SKM-1 treated with dmso at 0.1 percent for 144 hours (cell line): ENCODE measurements around the gene ATP1A3.

ENCODE experiments used
- DNase-seq: peaks from one replicate; lab custom pipeline; 2025; ENCODE audit not compliant: unreplicated experiment; lab: John Stamatoyannopoulos, UW

ATP1A3 gene

GRCh38 chr19:41987141-41987860 is 6.7 kb downstream of the ATP1A3 start:
- DNase-seq = no peak

- no peak for DNase-seq
Observed at GRCh38 chr19:41984961-41985360, 9.1 kb downstream of the ATP1A3 start.

GRCh38 chr19:41981724-41982123 is 12.3 kb downstream of the ATP1A3 start:
- no peak for DNase-seq

DNA sequence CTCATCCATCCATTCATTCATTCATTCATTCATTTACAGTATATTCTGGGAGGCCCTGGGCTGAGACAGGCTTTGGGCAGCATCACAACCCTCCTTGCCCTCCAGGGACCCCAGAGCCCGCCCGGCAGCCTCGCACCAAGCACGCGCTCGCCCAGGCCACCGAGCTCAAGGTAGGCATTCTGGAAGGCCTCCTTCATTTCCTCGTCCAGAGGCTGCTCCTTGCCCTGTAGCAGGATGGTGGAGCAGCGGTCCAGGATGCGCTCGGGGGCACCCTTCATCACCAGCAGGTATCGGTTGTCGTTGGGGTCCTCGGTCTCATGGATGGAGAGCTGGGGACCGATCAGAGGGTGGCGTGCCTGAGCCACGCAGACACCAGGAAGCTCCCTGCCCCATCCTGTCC is 15.6 kb downstream of the ATP1A3 start:
- DNase-seq = no peak

GRCh38 chr19:41977916-41978315 is 16.1 kb downstream of the ATP1A3 start:
- DNase-seq = no peak

DNA sequence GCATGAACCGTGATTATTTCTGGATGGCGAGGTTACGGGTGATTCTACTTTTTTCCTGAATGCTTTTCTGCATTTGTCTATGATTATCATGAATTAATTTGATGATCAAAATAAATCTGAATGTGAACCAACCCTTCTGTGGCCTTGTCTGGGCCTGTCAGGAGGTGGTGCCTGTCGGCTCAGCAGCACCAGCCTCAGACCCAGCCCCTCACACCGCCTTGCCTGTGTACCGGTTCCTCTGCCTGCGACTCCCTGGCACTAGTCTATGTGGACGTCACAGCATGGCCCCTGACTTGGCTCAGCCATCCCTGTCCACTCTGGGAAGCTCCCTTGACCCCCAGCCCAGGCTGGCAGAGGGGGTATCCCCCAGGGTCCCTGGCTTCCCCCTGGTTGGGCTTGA is 19.4 kb downstream of the ATP1A3 start:
- DNase-seq = no peak

- no peak for DNase-seq
Observed at GRCh38 chr19:41971363-41971762, 22.7 kb downstream of the ATP1A3 start.

DNA sequence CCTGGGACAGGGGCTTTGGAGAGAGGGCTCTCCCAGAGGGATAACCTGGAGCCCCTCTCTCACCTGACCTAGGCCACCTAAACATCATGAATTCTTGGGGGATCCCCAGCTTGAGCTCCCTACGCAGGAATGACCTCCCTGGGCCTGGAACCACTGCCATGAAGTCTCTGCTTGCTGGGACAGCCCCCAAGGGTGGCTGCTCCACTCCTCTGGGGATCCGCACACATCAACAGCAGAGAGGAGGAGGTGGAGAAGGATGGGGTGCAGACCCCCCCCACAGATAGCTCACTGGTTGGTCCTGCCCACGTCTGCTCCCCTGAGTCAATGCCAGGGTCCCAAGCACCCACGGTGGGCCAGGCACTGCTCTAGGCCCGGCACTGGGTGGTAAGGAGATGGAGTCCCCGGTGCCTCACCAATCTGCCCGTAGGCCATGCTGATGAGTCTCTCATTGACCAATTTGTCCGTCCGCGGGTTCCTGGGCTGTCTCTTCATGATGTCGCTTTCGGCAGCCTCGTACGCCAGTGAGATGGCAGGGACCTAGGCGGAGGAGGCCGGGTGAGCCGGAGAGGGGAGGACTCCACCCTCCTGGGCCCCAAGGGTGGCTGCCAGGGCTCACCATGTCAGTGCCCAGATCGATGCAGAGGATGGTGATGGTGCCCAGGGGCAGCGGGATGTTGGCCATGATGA is 24.1 kb downstream of the ATP1A3 start:
- no peak for DNase-seq

DNA sequence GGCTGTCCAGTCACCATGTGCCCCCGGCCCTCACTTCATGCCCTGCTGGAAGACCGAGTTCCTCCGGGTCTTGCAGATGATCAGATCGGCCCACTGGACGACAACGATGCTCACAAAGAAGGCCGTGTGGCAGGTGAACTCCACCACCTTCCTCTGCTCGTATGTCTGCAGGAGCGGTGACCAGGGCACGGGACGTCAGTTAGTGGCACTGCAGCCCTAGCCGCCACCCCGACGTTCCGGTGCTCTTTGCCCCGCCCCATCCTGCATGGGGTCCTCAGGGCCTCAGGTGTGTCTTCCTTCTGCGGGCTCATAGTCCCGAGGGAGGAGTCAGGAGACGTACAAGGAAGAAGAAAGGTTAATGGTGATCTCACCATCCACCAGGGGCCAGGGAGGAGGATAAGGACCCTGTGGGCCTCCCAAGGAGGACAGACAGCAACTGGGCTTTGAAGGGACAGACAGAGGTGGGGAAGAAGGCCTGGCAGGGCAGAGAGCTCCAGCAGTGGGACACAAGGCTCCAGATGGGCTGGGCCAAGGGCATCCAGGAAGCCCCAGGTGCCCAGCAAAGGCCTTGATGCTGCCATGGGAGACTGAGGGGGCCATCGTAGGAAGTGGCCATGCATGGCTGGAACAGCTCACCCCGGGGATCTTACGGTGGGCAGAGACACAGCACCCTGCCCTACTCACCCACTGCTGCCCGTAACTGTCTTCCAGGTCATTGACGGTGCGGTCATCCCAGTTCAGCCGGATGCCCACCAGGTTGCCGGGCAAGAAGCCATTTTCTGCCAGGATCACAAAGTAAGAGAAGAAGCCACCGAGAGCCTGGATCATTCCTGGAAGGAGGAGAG is 25.1 kb downstream of the ATP1A3 start:
- no peak for DNase-seq

DNA sequence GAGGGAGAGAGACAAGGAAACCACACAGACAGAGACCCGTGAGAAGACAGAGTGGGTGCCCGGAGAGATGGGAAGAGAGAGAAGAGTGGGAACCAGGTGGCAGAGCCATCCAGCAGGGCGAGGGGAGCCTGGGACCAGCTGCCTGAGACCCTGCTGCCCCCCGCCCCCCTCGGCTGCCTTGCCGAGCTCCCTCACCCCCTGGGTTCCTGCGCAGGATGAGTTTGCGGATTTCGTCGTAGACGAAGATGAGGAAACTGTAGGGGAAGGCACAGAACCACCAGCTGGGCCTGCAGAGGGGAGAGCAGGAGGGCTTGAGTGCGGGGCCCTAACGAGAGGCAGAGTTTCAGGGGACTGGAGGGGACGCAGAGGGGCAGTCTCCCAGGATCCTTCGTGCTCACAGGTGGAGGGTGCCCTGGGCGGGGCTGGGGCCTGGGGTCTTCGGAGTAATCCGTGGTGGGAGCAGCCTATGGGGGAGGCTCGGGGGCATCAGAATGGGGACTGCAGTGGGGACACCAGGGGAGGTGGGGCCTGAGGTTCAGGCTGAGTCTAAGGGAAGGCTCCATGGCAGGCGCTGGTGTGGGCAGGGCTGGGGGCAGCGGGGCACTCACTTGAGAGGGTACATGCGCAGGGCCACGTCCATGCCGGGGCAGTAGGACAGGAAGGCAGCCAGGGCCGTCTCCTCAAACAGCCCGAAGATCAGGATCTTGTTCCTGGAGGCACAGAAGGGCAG is 26.8 kb downstream of the ATP1A3 start:
- DNase-seq = no peak

- DNase-seq = no peak
Observed at GRCh38 chr19:41965106-41965505, 28.9 kb downstream of the ATP1A3 start.

GRCh38 chr19:41960973-41961372 is 33.1 kb downstream of the ATP1A3 start:
- no peak for DNase-seq

DNA sequence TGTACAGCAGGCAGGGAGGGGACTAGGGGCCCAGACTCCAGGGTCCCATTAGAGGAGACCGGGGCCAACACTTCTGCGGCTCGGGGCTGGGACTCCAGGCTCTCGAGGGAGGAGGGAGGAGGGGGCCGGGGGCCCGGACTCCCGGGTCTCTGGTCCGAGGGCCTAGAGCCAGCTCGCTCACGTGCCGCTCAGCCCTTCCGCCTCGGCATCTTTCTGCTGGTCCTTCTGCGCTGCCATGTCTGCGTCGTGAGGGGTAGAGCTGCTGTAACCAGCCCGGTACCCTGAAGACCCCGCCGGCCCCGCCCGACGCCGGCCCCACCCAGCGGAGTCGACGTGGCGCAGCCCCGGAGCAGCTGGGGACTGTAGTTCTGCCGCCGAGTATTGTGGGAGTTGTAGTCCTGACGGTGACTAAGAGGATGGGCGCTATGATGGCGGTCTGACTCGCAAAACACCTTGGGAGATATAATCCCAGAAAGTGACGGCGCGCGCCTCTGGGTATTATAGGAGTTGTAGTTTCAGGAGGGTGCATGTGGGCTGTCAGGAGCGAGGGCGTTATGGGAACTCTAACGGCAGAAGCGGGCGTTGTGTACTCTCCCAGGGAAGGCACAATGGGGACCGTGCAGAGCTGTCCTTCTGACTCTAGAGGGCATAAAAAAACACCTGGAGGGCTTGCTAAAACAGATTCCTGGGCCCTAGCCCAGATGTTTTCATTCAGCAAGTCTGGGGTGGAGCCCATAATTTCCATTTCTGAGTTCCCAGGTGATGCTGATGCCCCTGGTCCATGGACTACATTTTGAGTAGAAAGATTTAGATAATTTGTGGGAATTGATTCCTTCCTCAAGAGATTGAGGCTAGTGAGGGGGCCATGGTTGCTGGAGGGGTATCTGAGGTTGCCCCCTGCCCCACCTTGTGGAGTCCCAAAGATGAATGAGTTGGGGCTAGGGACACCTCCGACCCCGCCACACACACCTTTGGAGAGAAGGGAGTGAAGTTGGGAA is 34.7 kb downstream of the ATP1A3 start, which contains the start of gene RABAC1:
RABAC1 (minus strand) TSS at position 266 of the 998 bp plus-strand sequence; CDS start at position 237, 29 bp downstream.
- peak; percentile 60 for DNase-seq

GRCh38 chr19:41958367-41959055 is 35.5 kb downstream of the ATP1A3 start:
- no peak for DNase-seq

DNA sequence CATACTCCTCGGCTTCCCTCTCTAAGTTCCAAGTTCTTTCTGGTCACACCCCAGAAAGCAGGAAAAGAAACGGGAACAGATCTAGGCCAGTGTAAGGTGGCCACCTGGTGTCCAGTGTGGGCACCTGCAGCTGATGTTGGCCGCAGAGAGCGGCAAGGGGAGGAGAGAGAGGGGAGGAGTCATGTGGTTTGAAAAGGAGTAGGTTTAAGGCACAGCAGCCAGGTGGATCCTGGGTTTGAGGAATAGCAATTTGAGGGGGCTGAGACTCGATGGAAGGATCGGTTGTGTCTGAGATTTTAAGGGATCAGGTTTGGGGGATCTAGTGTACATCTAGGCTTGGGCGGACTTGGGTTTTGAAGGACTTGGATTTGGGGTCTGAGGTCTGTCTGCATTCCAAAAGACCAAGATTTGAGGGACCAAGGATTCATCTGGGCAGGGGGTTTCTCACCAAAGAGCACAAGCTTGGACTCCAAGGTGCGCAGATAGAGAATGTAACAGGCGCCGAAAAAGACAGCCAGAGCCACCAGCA is 36.1 kb downstream of the ATP1A3 start:
- DNase-seq = peak; percentile 39

GRCh38 chr19:41957161-41957837 is 36.7 kb downstream of the ATP1A3 start:
- no peak for DNase-seq

DNA sequence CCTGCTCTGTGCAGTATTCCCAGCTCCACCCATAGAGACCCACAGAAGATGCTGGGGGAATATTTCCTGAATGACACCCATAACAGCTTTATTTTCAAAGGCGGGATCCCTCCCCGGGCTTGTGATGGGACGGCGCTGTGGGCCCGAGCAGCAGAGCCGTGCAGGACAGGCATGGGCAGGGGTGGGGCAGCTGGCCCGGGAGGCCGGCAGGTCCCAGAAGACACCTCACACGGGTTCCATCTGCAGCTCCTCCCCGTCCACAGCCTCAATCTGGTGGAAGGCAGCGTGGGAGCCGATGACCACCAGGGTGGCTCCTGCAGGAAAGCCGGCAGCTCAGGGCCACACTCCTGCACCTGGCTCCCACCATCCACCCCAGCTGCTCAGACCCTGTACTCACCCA is 37.4 kb downstream of the ATP1A3 start:
- DNase-seq = no peak

- no peak for DNase-seq
Observed at GRCh38 chr19:41955521-41955920, 38.5 kb downstream of the ATP1A3 start.
